HG03103 (cell line): ENCODE measurements around the gene COL25A1.

Source experiments
- ATAC-seq: cut with Tn5 transposase; IDR thresholded peaks from one replicate; pipeline ENCODE4 v1.9.1; 2021; ENCODE audit warnings: low read depth; ENCODE audit not compliant: unreplicated experiment

The COL25A1 gene

DNA sequence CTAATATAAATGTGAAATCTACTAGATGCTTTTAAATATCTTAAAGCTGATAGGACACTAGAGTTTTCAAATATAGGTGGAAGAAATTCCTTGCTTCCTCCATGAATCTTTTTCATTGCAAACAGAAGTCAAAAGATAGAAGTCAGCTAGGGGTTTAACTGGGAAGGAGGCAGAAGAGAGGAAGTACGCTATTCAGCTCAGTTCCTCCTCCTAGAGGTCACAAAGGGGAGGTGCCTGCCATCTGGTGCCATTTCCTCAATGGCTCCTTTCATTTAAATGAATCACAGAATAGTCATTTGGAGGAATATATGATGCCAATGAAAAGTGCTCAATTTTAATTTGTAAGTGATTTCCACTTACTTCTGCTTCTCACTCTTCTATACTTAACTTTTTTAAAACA lies 8.5 kb downstream of the COL25A1 start:
- peak; percentile 89 for ATAC-seq

DNA sequence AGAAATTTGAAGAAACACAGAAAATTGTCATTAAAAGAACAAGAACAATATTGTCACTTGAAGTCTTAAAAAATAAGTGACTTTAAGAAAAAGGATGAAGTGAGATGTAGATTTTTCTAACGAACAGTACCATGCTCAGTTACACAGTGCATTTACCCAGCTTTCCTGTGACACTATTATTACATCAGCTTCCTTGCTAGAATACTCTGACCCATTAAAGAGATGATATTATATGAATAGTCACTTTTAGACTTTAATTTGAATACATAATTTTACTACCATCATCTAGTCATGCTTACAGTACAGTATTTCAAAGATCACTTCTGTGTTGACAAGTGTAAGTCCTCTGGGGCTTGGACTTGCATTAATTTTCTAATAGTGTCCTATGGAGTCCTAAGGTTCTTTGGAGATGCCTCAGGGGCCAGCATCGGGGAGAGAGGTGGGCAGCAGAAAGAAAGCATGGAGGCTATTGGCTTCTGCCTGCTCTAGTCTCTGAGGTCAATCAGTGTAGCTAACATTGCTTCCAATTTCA lies 10.7 kb downstream of the COL25A1 start:
- ATAC-seq: no peak

DNA sequence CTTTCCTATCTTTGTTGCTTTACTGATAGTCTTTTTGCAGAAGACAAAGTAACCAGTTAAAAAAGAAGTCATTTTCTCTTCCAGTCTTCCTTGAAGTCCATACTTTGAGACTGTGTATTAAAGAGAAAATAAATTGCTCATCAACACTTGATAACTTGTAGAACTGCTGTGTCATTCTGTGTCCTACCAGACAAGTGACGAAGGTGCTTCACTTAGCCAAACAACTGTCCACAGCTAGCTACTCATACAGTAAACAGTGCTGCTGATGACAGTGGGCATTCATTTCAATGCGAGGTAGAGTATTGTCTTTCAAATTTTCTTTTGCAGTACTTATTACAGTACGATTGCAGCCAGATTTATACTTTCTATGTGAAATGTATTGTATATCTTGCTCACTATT lies 11.5 kb downstream of the COL25A1 start:
- no peak for ATAC-seq

DNA sequence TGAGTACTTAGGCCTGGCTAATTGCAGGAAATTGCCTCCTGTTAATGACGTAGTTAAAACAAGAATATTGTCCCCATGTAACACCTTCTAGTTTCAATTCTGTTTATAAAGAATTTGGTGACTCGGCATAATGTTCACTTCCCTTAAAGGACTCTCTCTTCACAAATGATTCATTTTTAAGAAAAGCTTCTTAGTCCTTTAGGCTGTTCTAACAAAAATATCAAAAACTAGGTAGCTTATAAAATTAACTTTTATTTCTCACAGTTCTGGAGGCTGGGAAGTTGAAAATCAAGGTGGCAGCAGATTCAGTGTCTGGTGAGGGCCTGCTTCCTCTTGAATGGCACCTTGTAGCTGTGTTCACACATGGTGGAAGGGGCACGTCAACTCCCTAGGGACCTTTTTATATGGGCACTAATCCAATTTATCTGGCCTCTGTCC lies 23.8 kb downstream of the COL25A1 start:
- peak; percentile 90 for ATAC-seq

DNA sequence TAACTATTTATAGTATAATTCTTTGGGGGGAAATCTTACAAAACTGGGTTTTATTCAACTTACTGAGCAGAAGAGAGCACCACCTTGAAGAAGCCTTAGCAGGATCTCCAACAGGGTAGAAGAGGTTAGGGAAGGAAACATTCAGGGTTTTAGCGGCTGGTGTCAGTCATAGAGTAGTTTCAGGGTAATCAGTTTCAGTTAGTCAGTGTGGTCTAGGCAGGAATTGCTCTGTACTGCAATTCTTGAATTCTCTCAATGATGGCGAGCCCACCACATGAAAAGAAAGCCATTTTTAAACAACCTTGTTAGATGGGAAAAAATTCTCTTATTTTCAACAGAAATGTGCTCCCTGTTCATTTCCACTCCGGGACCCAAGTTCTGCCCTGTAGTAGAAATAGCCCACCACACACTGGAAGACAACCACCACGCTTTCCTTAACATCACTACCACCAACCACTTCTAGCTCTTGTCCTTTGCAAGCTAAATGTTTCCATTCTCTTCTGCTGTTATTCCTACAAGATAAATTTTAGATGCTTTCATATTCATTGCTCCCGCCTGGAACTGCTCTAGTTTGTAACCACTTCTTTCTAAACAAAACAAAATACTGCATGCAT lies 25.9 kb downstream of the COL25A1 start:
- ATAC-seq: no peak

DNA sequence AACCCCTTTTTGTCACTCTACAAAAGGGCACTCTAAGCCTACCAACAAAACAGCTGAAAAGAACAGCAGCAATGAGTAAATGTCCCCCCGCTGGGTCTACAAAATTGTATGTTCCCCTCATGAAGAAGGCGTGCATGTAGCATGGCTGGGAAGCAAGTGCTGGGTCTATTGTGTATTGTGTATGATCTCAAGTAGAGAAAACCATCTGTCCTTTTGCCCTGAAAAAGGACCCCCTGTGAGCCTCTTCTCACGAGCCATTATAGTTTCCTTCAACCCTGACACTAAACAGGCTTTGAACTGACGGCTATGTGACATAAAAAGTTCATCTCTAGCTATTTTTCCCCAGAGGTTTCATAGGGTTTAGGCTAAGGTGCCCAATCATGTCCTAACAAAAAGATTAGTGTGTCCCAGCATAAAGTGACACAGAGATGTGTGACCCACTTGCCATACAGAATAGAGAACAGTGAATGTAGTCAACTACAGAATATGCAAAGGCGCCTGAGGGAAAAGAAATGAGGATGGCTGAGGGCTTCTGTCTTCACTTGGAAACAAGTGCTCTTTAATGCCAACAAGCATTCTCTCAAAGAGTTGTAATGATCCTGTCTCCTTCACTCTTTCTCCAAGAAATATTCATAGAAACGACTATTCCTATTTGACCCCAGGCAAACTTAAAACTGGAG lies 27.3 kb downstream of the COL25A1 start:
- ATAC-seq: no peak

DNA sequence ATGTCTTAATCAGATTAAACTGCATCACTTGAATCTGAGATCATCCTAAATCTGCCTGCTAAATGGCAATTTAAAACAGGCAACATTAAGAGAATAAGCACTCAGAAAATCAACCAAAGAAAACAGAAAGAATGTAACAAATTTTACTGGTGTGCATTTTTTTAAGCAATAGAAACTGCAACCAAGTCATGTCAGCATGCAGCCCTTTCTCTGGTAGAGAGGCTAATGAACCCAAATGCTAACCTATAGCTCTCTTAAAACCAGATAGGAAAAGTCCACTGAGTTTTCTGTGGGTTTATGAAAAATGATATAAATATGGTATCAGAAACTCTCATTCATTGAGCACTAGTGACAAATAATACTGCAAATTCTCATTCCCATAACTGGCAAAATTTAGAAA lies 35.6 kb downstream of the COL25A1 start:
- no peak for ATAC-seq

DNA sequence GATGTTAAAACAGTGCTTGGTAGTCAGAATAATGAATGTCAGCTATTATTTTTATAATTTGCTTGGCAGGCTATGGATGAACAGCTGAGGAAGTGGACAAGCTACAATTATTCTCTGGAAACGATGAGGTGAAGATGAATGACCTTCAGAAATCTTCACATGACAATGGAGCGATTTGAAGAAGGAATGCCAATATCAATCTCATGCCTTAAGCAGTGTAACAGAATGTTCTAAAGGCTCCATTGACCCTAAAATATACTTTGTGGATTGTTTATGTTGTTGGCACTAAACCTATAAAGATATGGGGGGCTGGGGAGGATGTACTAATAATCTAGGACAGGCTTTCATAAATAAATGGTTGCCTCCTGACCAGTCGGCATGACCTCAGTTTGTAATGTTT lies 36.2 kb downstream of the COL25A1 start:
- ATAC-seq: no peak

DNA sequence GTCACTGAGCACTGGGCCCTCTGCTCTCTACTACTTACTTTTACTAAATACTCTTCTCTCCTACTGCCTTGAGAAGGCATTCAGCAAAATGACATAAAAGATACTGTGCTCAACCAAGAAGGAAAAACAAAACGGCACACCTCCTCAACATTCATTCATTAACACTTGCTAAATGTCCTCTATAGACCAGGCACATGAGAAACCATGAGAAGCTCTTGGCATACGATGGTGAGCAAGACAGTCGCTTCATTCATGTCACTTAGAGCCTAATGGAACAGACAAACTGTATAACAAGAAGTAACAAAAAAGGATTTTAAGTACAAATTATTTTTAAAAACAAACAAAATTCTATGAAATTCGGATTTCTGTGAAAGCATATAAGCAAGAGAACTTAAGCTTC lies 38.7 kb downstream of the COL25A1 start:
- no peak for ATAC-seq

DNA sequence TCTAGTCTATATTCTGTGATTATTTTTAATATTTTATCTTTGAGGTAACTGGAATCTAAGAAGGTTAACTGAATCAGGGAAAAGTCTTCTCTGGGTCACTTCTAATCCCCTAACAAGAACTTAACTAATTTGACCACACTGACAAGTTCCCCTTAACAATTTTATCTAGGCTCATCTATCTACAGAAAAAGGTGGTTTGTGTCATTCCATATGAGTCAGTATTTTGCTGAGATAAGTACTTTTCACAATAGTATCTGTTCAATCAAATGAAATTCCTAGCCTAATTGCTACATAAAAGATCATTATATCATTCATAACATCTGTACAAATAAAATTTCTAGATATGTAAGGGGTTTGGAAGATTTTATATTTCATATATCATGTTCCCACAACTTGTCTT lies 45.6 kb downstream of the COL25A1 start:
- ATAC-seq: no peak

DNA sequence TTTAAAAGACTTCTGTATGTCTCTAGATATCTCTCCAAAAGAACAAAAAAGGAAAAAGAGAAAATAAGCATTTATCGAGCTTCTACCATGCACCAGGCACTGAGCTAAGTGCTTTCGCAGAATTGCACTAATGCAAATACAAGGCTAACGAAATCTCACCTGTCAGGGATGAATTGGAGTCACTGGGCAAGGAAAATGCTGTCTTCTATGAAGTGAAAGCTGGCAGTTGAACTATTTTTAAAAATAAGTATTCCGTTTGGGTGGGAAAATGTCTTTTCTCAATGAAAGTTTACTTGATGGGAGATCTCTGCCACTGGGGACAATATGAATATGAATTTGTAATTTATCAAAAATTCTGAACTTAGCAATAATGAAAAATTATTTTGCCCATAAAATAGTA lies 47.6 kb downstream of the COL25A1 start:
- ATAC-seq: no peak

DNA sequence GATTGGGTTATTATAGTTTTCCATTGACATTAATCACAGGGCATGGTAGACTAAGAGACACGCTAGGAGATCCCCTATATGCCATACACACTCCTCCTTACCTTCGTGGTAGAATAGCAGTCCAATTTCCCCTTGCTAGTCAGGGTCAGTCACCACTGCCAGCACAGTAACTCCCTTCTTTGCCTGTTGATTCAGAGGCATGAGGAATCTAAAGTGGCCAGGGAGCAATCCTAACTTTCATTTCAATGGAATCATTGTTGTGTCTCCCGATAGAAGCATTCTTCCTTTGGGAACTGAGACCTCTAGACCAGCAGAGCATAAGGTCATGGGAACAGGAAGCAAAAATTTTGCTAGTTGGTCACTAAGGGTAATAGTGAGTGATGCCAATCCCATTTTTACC lies 51.1 kb downstream of the COL25A1 start:
- ATAC-seq: no peak

DNA sequence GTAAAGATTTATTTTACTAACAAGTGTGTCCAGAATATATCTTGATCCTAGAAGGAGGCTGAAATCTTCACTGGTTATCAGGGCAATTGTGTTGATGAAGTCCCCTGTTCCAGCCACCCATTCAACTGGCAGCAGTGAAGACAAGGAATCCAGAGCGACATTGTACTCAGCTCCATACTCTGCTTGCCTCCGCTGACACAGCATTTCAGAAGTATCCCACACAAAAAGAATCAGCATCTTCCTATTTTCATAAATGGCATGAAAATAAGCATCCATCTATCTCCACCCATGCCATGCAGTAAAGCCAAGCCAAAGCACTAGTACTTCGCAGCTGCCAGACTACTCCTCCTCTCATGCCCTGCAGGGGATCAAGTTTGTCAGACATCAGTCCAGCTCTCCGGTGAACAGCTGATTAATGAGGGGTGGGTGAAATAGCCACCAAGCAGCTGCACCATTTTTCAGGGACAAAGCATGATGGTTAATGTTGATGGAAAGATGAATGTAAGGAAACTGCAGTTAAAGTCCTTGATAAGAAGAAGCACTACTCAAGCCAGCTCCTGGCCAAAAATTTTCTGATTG lies 54.0 kb downstream of the COL25A1 start:
- ATAC-seq: no peak

DNA sequence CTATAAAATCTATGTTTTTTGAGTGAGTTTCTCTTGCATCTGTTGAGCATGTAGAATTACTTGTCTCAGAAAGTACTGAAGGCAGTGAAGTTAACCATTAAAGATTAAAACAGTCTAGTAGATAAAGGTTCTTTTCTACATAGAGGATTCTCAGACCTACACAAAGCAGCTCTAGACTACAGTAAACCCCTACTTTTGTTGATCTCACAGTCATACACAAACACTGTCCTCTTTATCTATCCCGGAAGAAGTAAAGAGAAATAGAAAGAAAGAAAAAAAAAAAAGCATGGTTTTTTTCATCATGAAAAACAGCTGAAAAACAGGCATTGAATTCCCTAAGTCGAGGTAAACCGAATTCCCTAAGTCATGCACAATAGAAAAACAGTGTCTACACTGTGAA lies 58.6 kb downstream of the COL25A1 start:
- no peak for ATAC-seq

DNA sequence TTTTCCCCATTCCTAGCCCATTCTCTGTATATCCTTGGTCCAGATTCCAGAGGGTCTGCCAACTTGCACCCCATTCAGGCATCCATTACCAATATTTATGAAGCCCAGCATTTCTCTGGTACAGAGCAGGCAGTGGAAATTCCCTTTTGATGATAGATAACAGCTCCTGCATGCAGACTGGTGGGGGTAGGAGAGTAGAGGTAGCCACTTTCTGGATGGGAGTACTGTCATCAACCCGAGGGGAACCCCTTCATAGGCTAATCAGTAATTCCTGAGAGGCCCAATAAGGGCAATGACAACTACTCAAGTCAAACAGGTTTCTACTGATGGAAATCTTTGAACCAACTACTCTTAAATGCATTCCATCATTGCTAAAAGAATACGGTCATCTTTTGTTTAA lies 63.7 kb downstream of the COL25A1 start:
- no peak for ATAC-seq

DNA sequence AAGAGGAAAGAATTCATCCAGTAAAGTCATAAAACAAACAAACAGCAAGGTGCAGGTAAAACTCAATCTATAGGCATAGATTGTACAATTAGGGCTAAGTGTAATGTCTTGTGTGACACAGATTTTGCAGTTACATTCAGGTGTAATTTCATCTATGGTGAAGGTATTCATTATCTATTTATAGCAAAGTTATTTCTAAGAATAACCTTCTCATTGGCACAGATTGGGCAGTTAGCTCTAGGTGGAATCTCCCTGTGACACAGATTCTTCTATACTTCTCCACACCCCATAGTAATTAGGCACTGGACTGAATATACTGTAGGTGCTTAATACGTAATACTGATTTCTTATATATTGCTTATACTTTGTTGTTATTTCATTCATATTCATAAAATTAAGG lies 66.8 kb downstream of the COL25A1 start:
- ATAC-seq: no peak

DNA sequence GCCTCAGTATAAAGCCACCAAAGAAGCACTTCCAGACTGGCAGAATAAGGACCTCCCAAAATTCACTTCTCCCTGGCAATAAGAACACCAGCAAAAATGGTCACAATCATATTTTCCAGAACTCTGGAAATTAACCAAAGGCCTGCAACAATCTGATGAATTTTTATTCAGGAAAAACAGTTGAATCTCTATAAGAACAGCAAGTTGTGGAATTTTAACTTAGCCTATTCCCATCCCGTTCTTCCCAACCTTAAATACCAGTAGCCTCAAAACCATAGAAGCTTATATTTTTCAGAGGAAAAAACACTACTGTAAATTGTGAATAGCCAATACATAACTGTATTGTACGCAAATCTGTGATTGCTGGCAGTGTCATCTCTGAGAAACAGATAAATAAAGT lies 67.9 kb downstream of the COL25A1 start:
- no peak for ATAC-seq

DNA sequence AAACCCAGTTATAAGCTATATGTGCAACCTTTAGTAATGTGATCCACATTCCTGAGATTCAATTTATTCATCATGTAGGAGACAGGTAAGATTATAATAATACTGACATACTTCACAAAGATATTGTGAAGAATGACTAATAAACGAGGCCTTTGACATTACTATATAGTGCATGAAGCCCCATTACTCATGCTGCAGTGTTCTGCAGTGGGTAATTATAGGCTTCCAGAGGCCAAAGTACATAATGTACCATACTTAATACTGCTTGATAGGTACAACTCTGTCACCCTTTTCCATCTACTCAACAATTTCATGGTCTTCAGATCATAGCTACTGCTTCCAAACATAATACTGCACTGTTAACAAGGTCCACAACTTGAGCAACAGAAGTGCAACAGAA lies 68.9 kb downstream of the COL25A1 start:
- no peak for ATAC-seq

DNA sequence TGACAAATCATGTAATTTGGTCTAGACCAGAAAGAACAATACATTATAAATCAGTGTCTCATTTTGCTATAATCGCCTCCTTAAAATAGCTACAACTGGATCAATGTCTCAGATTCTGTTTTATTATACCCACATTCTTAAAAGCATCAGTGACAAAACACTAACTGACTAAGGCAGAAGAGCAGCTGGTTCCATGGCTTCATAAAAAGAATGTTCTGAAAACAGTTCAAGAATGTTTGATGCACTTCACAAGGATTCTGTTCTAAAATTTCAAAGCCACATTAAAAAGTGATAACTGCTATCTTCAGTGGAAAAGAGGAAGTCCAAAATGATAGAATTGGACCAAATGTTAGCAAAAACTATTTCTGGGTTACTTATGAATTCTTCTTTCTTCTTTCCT lies 69.8 kb downstream of the COL25A1 start:
- no peak for ATAC-seq

DNA sequence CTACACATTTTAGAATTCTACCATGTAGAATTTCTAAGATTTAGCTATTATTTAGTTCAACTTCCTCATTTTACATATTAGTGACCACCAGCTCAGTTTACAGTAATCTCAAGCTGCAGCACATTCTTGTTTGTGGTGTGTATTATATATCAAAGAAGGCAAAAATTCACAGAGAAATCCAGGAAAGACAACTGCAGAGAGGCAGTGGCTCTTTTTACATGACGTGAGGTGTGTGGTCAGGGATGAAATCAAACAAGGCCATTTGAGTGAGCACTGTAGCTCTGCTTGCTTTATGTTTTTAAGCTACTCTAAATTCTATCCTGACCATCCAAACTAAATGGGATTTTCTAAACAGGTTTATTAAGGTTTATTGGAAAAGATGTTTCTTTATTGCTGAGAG lies 71.1 kb downstream of the COL25A1 start:
- ATAC-seq: no peak

DNA sequence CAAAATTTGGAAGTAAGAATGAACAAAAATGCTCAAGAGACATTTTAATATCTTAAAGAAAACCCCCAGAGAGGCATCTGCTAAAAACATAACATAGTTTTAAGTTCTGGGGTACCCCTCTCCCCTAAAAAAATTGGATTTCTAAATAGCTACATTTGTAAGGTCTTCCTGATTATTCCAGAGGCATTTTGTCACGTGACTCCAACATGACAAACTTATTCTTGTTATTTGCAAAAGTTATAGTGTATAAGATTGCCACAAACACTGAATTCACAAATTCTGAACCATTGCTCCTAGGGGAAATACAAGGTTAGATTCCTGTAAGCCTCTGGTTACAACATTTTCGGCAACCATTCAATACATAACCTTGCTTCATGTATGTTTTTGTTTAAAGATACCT lies 73.4 kb downstream of the COL25A1 start:
- ATAC-seq: no peak

DNA sequence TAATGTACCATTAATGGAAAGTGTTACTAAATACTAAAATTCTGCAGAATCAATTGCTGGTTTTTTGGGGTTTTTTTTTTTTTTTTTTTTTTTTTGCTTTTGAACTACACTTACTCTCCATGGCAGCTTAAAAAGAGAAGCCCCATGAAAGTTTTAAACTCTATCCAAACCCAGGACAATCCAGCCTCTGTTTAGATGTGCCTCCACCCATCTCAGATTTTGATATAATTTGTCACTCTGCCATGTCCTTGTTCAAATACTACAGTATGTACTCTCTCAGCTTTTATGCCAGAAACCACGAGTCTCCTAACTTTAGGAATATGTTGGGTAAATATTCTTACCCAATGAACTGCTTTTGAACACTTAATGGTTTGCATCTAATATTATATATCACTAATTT lies 84.2 kb downstream of the COL25A1 start:
- no peak for ATAC-seq
